Activated naive CD8-positive, alpha-beta T cell treated with anti-CD3 and anti-CD28 coated beads, Interleukin-2, amount 10 ng/mL, durations not matched to agents 7 days and 5 days (primary cell): ENCODE data around the gene TES. TPM values are rescaled to one million over a fixed set of nuclear protein-coding genes. Genes with fewer than 3 reads are reported as not detected.

Experiments used
- ATAC-seq: fragments of 150-1000 bp; cut with Tn5 transposase; one replicate; pipeline ENCODE4 v1.10.0; 2021; ENCODE audit warnings: low read depth, moderate library complexity
- POLR2A ChIA-PET: fragments of 350-600 bp; sonication (Branson Sonifier 250); formaldehyde crosslinking; loops from one replicate; lab custom pipeline; 2021; ENCODE audit warnings: antibody characterized with exemption; lab: Charles Lee
- DNase-seq: peaks from one replicate; pipeline ENCODE4 v3.0.0; 2021
- H3K27ac Mint-ChIP-seq: one replicate; pipeline ENCODE4 v1.8.0; 2022; ENCODE audit warnings: mild to moderate bottlenecking, mixed read lengths
- H3K27me3 Mint-ChIP-seq: one replicate; pipeline ENCODE4 v1.8.0; 2022; ENCODE audit warnings: mild to moderate bottlenecking, moderate library complexity, mixed read lengths
- H3K36me3 Mint-ChIP-seq: one replicate; pipeline ENCODE4 v1.8.0; 2021; ENCODE audit warnings: mild to moderate bottlenecking, mixed read lengths
- H3K4me1 Mint-ChIP-seq: one replicate; pipeline ENCODE4 v1.8.0; 2021; ENCODE audit warnings: mixed read lengths
- H3K4me3 Mint-ChIP-seq: one replicate; pipeline ENCODE4 v1.8.0; 2022; ENCODE audit warnings: mild to moderate bottlenecking, moderate library complexity, mixed read lengths
- H3K9me3 Mint-ChIP-seq: one replicate; pipeline ENCODE4 v1.8.0; 2021; ENCODE audit warnings: mixed read lengths
- total RNA-seq, 2 experiments: library from RNA; stranded (reverse); gene quantifications; one replicate each; pipeline ENCODE4 v1.2.3, GENCODE V29; 2021

The TES gene
- total RNA-seq, 2 experiments from 2014 or later: 119 to 121 TPM

GRCh38 chr7:116271161-116271913, 61.0 kb downstream of the TES start:
- Mint-ChIP-seq H3K9me3 (no peaks in the 10 kb centered on the region), H3K27ac (no peak overlapping the region), H3K4me3 (no peak overlapping the region), H3K4me1 (no peaks in the 10 kb centered on the region), H3K36me3 (no peaks in the 10 kb centered on the region), H3K27me3 (peaks cover 33% of the 10 kb centered on the region)
- POLR2A ChIA-PET: no interaction called here
- no peak for DNase-seq
- ATAC-seq: no peak

GRCh38 chr7:116271963-116272886, 61.9 kb downstream of the TES start:
- no peak for ATAC-seq
- H3K27ac Mint-ChIP-seq: no peak overlapping the region
- H3K4me1 Mint-ChIP-seq: no peaks in the 10 kb centered on the region
- no peak for DNase-seq
- H3K9me3 Mint-ChIP-seq: no peaks in the 10 kb centered on the region
- POLR2A ChIA-PET: no interaction called here
- no peak overlapping the region for H3K4me3 Mint-ChIP-seq
- H3K36me3 Mint-ChIP-seq: no peaks in the 10 kb centered on the region
- H3K27me3 Mint-ChIP-seq: peaks cover 31% of the 10 kb centered on the region

GRCh38 chr7:116273283-116273917, 63.1 kb downstream of the TES start:
- POLR2A ChIA-PET: no interaction called here
- H3K4me1 Mint-ChIP-seq: no peaks in the 10 kb centered on the region
- no peak overlapping the region for H3K27ac Mint-ChIP-seq
- no peak for ATAC-seq
- no peak for DNase-seq
- H3K4me3 Mint-ChIP-seq: no peak overlapping the region
- H3K27me3 Mint-ChIP-seq: peaks cover 25% of the 10 kb centered on the region
- H3K9me3 Mint-ChIP-seq: no peaks in the 10 kb centered on the region
- no peaks in the 10 kb centered on the region for H3K36me3 Mint-ChIP-seq

- POLR2A ChIA-PET: no interaction called here
Measured at GRCh38 chr7:116273918-116274301, 63.6 kb downstream of the TES start.

GRCh38 chr7:116277070-116277469, 66.7 kb downstream of the TES start:
- Mint-ChIP-seq H3K27me3 (peaks cover 19% of the 10 kb centered on the region), H3K4me1 (peaks cover 2% of the 10 kb centered on the region), H3K27ac (no peak overlapping the region), H3K36me3 (no peaks in the 10 kb centered on the region), H3K4me3 (no peak overlapping the region), H3K9me3 (no peaks in the 10 kb centered on the region)
- POLR2A ChIA-PET: no interaction called here
- no peak for DNase-seq
- ATAC-seq: no peak

More at GRCh38 chr7:116273918-116274301, 63.6 kb downstream of the TES start:
- Mint-ChIP-seq H3K27me3 (peaks cover 21% of the 10 kb centered on the region), H3K4me1 (no peaks in the 10 kb centered on the region), H3K27ac (no peak overlapping the region), H3K9me3 (no peaks in the 10 kb centered on the region), H3K36me3 (no peaks in the 10 kb centered on the region), H3K4me3 (no peak overlapping the region)
- no peak for ATAC-seq
- DNase-seq: no peak

GRCh38 chr7:116279217-116279616, 68.9 kb downstream of the TES start:
- Mint-ChIP-seq H3K36me3 (no peaks in the 10 kb centered on the region), H3K4me1 (peaks cover 2% of the 10 kb centered on the region), H3K9me3 (no peaks in the 10 kb centered on the region), H3K27me3 (peaks cover 19% of the 10 kb centered on the region), H3K27ac (no peak overlapping the region), H3K4me3 (no peak overlapping the region)
- POLR2A ChIA-PET: no interaction called here
- ATAC-seq (no peak), DNase-seq (no peak)

- POLR2A ChIA-PET: no interaction called here
- no peak for ATAC-seq
- DNase-seq: no peak
- Mint-ChIP-seq H3K4me3 (no peak overlapping the region), H3K27ac (no peak overlapping the region), H3K27me3 (peaks cover 6% of the 10 kb centered on the region), H3K9me3 (no peaks in the 10 kb centered on the region), H3K4me1 (peaks cover 2% of the 10 kb centered on the region), H3K36me3 (no peaks in the 10 kb centered on the region)
Measured at GRCh38 chr7:116280803-116281202, 70.5 kb downstream of the TES start.

GRCh38 chr7:116283595-116284204, 73.4 kb downstream of the TES start:
- no peak overlapping the region for H3K4me3 Mint-ChIP-seq
- DNase-seq: no peak
- H3K4me1 Mint-ChIP-seq: peaks cover 2% of the 10 kb centered on the region
- no peaks in the 10 kb centered on the region for H3K9me3 Mint-ChIP-seq
- no peak for ATAC-seq
- no peaks in the 10 kb centered on the region for H3K36me3 Mint-ChIP-seq
- no peaks in the 10 kb centered on the region for H3K27me3 Mint-ChIP-seq
- POLR2A ChIA-PET: no interaction called here
- H3K27ac Mint-ChIP-seq: no peak overlapping the region

- ATAC-seq (no peak), DNase-seq (no peak)
- Mint-ChIP-seq H3K27ac (no peak overlapping the region), H3K27me3 (no peaks in the 10 kb centered on the region), H3K9me3 (no peaks in the 10 kb centered on the region), H3K4me1 (peaks cover 2% of the 10 kb centered on the region), H3K36me3 (no peaks in the 10 kb centered on the region), H3K4me3 (no peak overlapping the region)
- POLR2A ChIA-PET: no interaction called here
Measured at GRCh38 chr7:116284390-116284789, 74.1 kb downstream of the TES start.

- ATAC-seq (no peak), DNase-seq (no peak)
- Mint-ChIP-seq H3K4me3 (no peak overlapping the region), H3K27ac (no peak overlapping the region), H3K4me1 (peaks cover 2% of the 10 kb centered on the region), H3K9me3 (no peaks in the 10 kb centered on the region), H3K36me3 (no peaks in the 10 kb centered on the region), H3K27me3 (peaks cover 2% of the 10 kb centered on the region)
- POLR2A ChIA-PET: no interaction called here
Measured at GRCh38 chr7:116285252-116285651, 74.9 kb downstream of the TES start.

- DNase-seq: no peak
- Mint-ChIP-seq H3K4me3 (no peak overlapping the region), H3K4me1 (no peaks in the 10 kb centered on the region), H3K36me3 (no peaks in the 10 kb centered on the region), H3K9me3 (no peaks in the 10 kb centered on the region), H3K27me3 (peaks cover 11% of the 10 kb centered on the region), H3K27ac (no peak overlapping the region)
- POLR2A ChIA-PET: no interaction called here
- no peak for ATAC-seq
Measured at GRCh38 chr7:116290740-116291139, 80.4 kb downstream of the TES start.

GRCh38 chr7:116291937-116292336, 81.6 kb downstream of the TES start:
- POLR2A ChIA-PET: no interaction called here
- no peaks in the 10 kb centered on the region for H3K4me1 Mint-ChIP-seq
- no peak for ATAC-seq
- DNase-seq: no peak
- peaks cover 1% of the 10 kb centered on the region for H3K9me3 Mint-ChIP-seq
- peaks cover 11% of the 10 kb centered on the region for H3K27me3 Mint-ChIP-seq
- no peaks in the 10 kb centered on the region for H3K36me3 Mint-ChIP-seq
- no peak overlapping the region for H3K27ac Mint-ChIP-seq
- no peak overlapping the region for H3K4me3 Mint-ChIP-seq

GRCh38 chr7:116292381-116292780, 82.0 kb downstream of the TES start:
- Mint-ChIP-seq H3K36me3 (no peaks in the 10 kb centered on the region), H3K4me1 (no peaks in the 10 kb centered on the region), H3K27ac (no peak overlapping the region), H3K4me3 (no peak overlapping the region), H3K27me3 (peaks cover 11% of the 10 kb centered on the region), H3K9me3 (peaks cover 1% of the 10 kb centered on the region)
- no peak for DNase-seq
- POLR2A ChIA-PET: no interaction called here
- ATAC-seq: no peak
